Esophagus muscularis mucosa (tissue), 4 donors: ENCODE data around the gene CNOT1. TPM values are rescaled to one million over a fixed set of nuclear protein-coding genes. Genes with fewer than 3 reads are reported as not detected.

ENCODE experiments used
- DNase-seq: peaks from one replicate; pipeline ENCODE4 v3.0.0-alpha.2; 2017; ENCODE audit errors: extremely low spot score
- H3K27ac ChIP-seq, 4 donors: fragments of 200-600 bp; sonication (generic); replicated peaks in 1 of 4; 1 replicate in 3 of 4; 2 replicates in 1 of 4; pipeline ENCODE4 v1.5.1; 2016 to 2019; ENCODE audit warnings: mild to moderate bottlenecking in 1 of 4
- H3K27me3 ChIP-seq, 4 donors: fragments of 200-600 bp; sonication (generic); one replicate each; pipeline versions ENCODE4 v1.5.1 to v1.6.0; 2016 to 2019
- H3K36me3 ChIP-seq, 4 donors: fragments of 200-600 bp; sonication (generic); one replicate each; pipeline ENCODE4 v1.5.1; 2016 to 2019
- H3K4me1 ChIP-seq, 4 donors: fragments of 200-600 bp; sonication (generic); one replicate each; pipeline ENCODE4 v1.5.1; 2016 to 2019
- H3K4me3 ChIP-seq, 4 donors: fragments of 200-600 bp; sonication (generic); 1 replicate in 2 of 4; 2 replicates in 2 of 4; pipeline ENCODE4 v1.5.1; 2016 to 2019; ENCODE audit warnings: mild to moderate bottlenecking in 4 of 4, moderate library complexity in 1 of 4
- H3K9me3 ChIP-seq, 4 donors: fragments of 200-600 bp; sonication (generic); 1 replicate in 3 of 4; 2 replicates in 1 of 4; pipeline ENCODE4 v1.5.1; 2016 to 2019
- CTCF ChIP-seq, 3 experiments: fragments of 200-600 bp in 2 of 3; fragments of 450-650 bp in 1 of 3; sonication (generic) in 2 of 3; IDR thresholded peaks; one replicate each; pipeline ENCODE4 v1.5.1; 2017 to 2019; ENCODE audit warnings: antibody characterized with exemption in 3 of 3, mild to moderate bottlenecking in 2 of 3, moderate library complexity in 1 of 3
- EP300 ChIP-seq: sonication (generic); formaldehyde crosslinking; IDR thresholded peaks from one replicate; pipeline ENCODE4 v1.6.1; 2017; ENCODE audit warnings: antibody characterized with exemption
- POLR2A ChIP-seq: fragments of 450-650 bp; IDR thresholded peaks from one replicate; pipeline ENCODE4 v1.6.1; 2017; ENCODE audit warnings: antibody characterized with exemption, moderate library complexity, mild to moderate bottlenecking, low read depth
- POLR2AphosphoS5 ChIP-seq, 2 donors: sonication (generic); formaldehyde crosslinking; IDR thresholded peaks; one replicate each; pipeline ENCODE4 v1.6.1; 2017; ENCODE audit warnings: antibody characterized with exemption in 2 of 2
- WGBS: methylation state at CpG from one replicate; pipeline ENCODE4 v1.1.5; 2018; 5-methylcytosine and 5-hydroxymethylcytosine counted together
- intact Hi-C: fragments of 100-400 bp; cut with DNase I; formaldehyde crosslinking; loops from one replicate; pipeline ENCODE4 v1.15.1; 2023
- total RNA-seq, 4 donors: library from RNA; depleted of rRNA; stranded (reverse); fragments of >200 nt; gene quantifications; one replicate each; pipeline versions ENCODE4 v1.1.0 to v1.2.1, GENCODE V29; 2016

Gene CNOT1
- total RNA-seq, 4 donors from 2014 or later: 92.1 to 97.6 (median 95.6) TPM

GRCh38 chr16:58584831-58585505, 44.7 kb downstream of the CNOT1 start:
- Histone ChIP-seq H3K4me1 (no peaks in the 10 kb centered on the region), H3K9me3 (no peaks in the 10 kb centered on the region), H3K27me3 (no peaks in the 10 kb centered on the region), H3K36me3 (peaks cover 77 to 97% (median 91%) of the 10 kb centered on the region in 4 donors), H3K27ac (no peak overlapping the region), H3K4me3 (no peak overlapping the region)
- TF ChIP-seq EP300 (no peak), CTCF (IDR thresholded peaks at IDR 0.05) (no peak), POLR2A (no peak), POLR2AphosphoS5 (IDR thresholded peaks at IDR 0.05) (no peak)
- intact Hi-C loops: loop anchor here (5.0 kb wide), 1 partner anchor 38 kb away; no protein-coding TSS in a partner anchor
- no peak for DNase-seq
- WGBS: 79% methylated on average over 8 of the region's 8 CpGs

- H3K4me3 ChIP-seq: no peak overlapping the region
- peaks cover 81 to 97% (median 95%) of the 10 kb centered on the region in 4 donors for H3K36me3 ChIP-seq
- H3K27ac ChIP-seq: no peak overlapping the region
- no peaks in the 10 kb centered on the region for H3K9me3 ChIP-seq
- 93% methylated on average over 8 of the region's 8 CpGs for WGBS
- no peaks in the 10 kb centered on the region for H3K4me1 ChIP-seq
- intact Hi-C loops: no loop called here
- no peak for TF ChIP-seq POLR2AphosphoS5 (IDR thresholded peaks at IDR 0.05)
- no peak for TF ChIP-seq POLR2A
- no peak for TF ChIP-seq CTCF (IDR thresholded peaks at IDR 0.05)
- no peak for TF ChIP-seq EP300
- H3K27me3 ChIP-seq: no peaks in the 10 kb centered on the region
- no peak for DNase-seq
These were observed 46.5 kb downstream of the CNOT1 start for GRCh38 chr16:58582971-58583765.

GRCh38 chr16:58582133-58582532, 47.5 kb downstream of the CNOT1 start:
- 93% methylated on average over 6 of the region's 6 CpGs for WGBS
- H3K4me3 ChIP-seq: no peak overlapping the region
- H3K4me1 ChIP-seq: no peaks in the 10 kb centered on the region
- H3K27ac ChIP-seq: no peak overlapping the region
- peaks cover 81 to 97% (median 95%) of the 10 kb centered on the region in 4 donors for H3K36me3 ChIP-seq
- intact Hi-C loops: no loop called here
- H3K9me3 ChIP-seq: no peaks in the 10 kb centered on the region
- TF ChIP-seq CTCF (IDR thresholded peaks at IDR 0.05) (no peak), POLR2AphosphoS5 (IDR thresholded peaks at IDR 0.05) (no peak), EP300 (no peak), POLR2A (no peak)
- no peaks in the 10 kb centered on the region for H3K27me3 ChIP-seq
- DNase-seq: no peak

- intact Hi-C loops: loop anchor here (10.0 kb wide), 1 partner anchor 55 kb away; no protein-coding TSS in a partner anchor
- Histone ChIP-seq H3K27me3 (no peaks in the 10 kb centered on the region), H3K9me3 (no peaks in the 10 kb centered on the region), H3K27ac (no peak overlapping the region), H3K4me1 (no peaks in the 10 kb centered on the region), H3K4me3 (no peak overlapping the region), H3K36me3 (peaks cover 87 to 100% (median 96%) of the 10 kb centered on the region in 4 donors)
- 93% methylated on average over 8 of the region's 8 CpGs for WGBS
- TF ChIP-seq POLR2AphosphoS5 (IDR thresholded peaks at IDR 0.05): no peak
- no peak for TF ChIP-seq POLR2A
- no peak for TF ChIP-seq EP300
- no peak for TF ChIP-seq CTCF (IDR thresholded peaks at IDR 0.05)
- no peak for DNase-seq
These were observed 50.0 kb downstream of the CNOT1 start for GRCh38 chr16:58579587-58579986.
